Nephron (organoid): ENCODE results near the gene SH3GLB2.

Experiments
- H3K27ac Mint-ChIP-seq, 3 experiments: 2 replicates each; pipeline ENCODE4 v1.8.0; 2020; ENCODE audit warnings: mixed read lengths in 3 of 3, mild to moderate bottlenecking in 2 of 3, moderate library complexity in 1 of 3
- H3K27me3 Mint-ChIP-seq: 2 replicates; pipeline ENCODE4 v1.8.0; 2021; ENCODE audit warnings: low read depth, mild to moderate bottlenecking, moderate library complexity, mixed read lengths
- H3K36me3 Mint-ChIP-seq: 2 replicates; pipeline ENCODE4 v1.8.0; 2020; ENCODE audit warnings: low read depth, mixed read lengths
- H3K4me1 Mint-ChIP-seq: 2 replicates; pipeline ENCODE4 v1.8.0; 2020; ENCODE audit warnings: mixed read lengths
- H3K4me3 Mint-ChIP-seq, 3 experiments: 2 replicates each; pipeline ENCODE4 v1.8.0; 2020; ENCODE audit warnings: mild to moderate bottlenecking in 3 of 3, mixed read lengths in 3 of 3, moderate library complexity in 2 of 3
- H3K9me3 Mint-ChIP-seq: 2 replicates; pipeline ENCODE4 v1.8.0; 2020; ENCODE audit warnings: mixed read lengths
- CTCF ChIP-seq, 3 experiments: fragments of 200-600 bp; sonication (generic); IDR thresholded peaks; one replicate each; pipeline ENCODE4 v1.5.0; 2021; ENCODE audit warnings: antibody characterized with exemption in 3 of 3; ENCODE audit not compliant: unreplicated experiment in 3 of 3

The SH3GLB2 gene

GRCh38 chr9:129068990-129069861 lies 41.1 kb upstream of the SH3GLB2 start:
- H3K27ac Mint-ChIP-seq: no peak overlapping the region
- H3K4me1 Mint-ChIP-seq: no peaks in the 10 kb centered on the region
- H3K9me3 Mint-ChIP-seq: no peaks in the 10 kb centered on the region
- H3K27me3 Mint-ChIP-seq: no peaks in the 10 kb centered on the region
- H3K36me3 Mint-ChIP-seq: peaks cover 11% of the 10 kb centered on the region
- H3K4me3 Mint-ChIP-seq: no peak overlapping the region
- TF ChIP-seq CTCF (IDR thresholded peaks at IDR 0.05; ENCODE audit: unreplicated experiment in 3 of 3): no peak

- peaks cover 16% of the 10 kb centered on the region for H3K36me3 Mint-ChIP-seq
- no peaks in the 10 kb centered on the region for H3K4me1 Mint-ChIP-seq
Measured at GRCh38 chr9:129068110-129068509, 40.0 kb upstream of the SH3GLB2 start.

GRCh38 chr9:129064499-129064908 lies 36.4 kb upstream of the SH3GLB2 start:
- no peak overlapping the region for H3K4me3 Mint-ChIP-seq
- no peaks in the 10 kb centered on the region for H3K9me3 Mint-ChIP-seq
- no peak for TF ChIP-seq CTCF (IDR thresholded peaks at IDR 0.05; ENCODE audit: unreplicated experiment in 3 of 3)
- peaks cover 19% of the 10 kb centered on the region for H3K36me3 Mint-ChIP-seq
- H3K27me3 Mint-ChIP-seq: no peaks in the 10 kb centered on the region
- H3K4me1 Mint-ChIP-seq: no peaks in the 10 kb centered on the region
- no peak overlapping the region for H3K27ac Mint-ChIP-seq

More at GRCh38 chr9:129068110-129068509, 40.0 kb upstream of the SH3GLB2 start:
- Mint-ChIP-seq H3K27me3 (no peaks in the 10 kb centered on the region), H3K4me3 (no peak overlapping the region), H3K9me3 (no peaks in the 10 kb centered on the region), H3K27ac (no peak overlapping the region)
- no peak for TF ChIP-seq CTCF (IDR thresholded peaks at IDR 0.05; ENCODE audit: unreplicated experiment in 3 of 3)

GRCh38 chr9:129063061-129063460 lies 34.9 kb upstream of the SH3GLB2 start:
- TF ChIP-seq CTCF (IDR thresholded peaks at IDR 0.05; ENCODE audit: unreplicated experiment in 3 of 3): no peak
- Mint-ChIP-seq H3K27me3 (no peaks in the 10 kb centered on the region), H3K36me3 (peaks cover 18% of the 10 kb centered on the region), H3K27ac (no peak overlapping the region), H3K4me1 (no peaks in the 10 kb centered on the region), H3K9me3 (no peaks in the 10 kb centered on the region), H3K4me3 (no peak overlapping the region)

- TF ChIP-seq CTCF (IDR thresholded peaks at IDR 0.05; ENCODE audit: unreplicated experiment in 3 of 3): no peak
- no peaks in the 10 kb centered on the region for H3K27me3 Mint-ChIP-seq
- no peaks in the 10 kb centered on the region for H3K4me1 Mint-ChIP-seq
- no peak overlapping the region for H3K27ac Mint-ChIP-seq
- H3K36me3 Mint-ChIP-seq: peaks cover 23% of the 10 kb centered on the region
- no peaks in the 10 kb centered on the region for H3K9me3 Mint-ChIP-seq
- no peak overlapping the region for H3K4me3 Mint-ChIP-seq
Measured at GRCh38 chr9:129060991-129061390, 32.9 kb upstream of the SH3GLB2 start.
